NCI-H2196 treated with DMSO at 0.1 percent for 48 hours (cell line): ENCODE measurements around the gene TRIM64C.
"Not testable (repeated sequence)": the region's sequence is repeated elsewhere in the genome, so short reads cannot be mapped to it uniquely, and the experiment has no call there.

Source experiments
- DNase-seq: peaks from one replicate; lab custom pipeline; 2025; ENCODE audit not compliant: unreplicated experiment; lab: John Stamatoyannopoulos, UW

The TRIM64C gene

GRCh38 chr11:49059012-49059411 is at the start of gene TRIM64C:
Gene TRIM64C (minus strand): TSS chr11:49059112. CDS start chr11:49059112, 0 bp downstream.
- DNase-seq = not testable (repeated sequence)

- DNase-seq = not testable (repeated sequence)
These were observed 43.4 kb upstream of the TRIM64C start for GRCh38 chr11:49102356-49102755.

GRCh38 chr11:49069897-49070296 is 11.0 kb upstream of the TRIM64C start:
- DNase-seq = not testable (repeated sequence)

GRCh38 chr11:49049821-49050220 is 9.1 kb downstream of the TRIM64C start:
- DNase-seq = not testable (repeated sequence)

- DNase-seq = not testable (repeated sequence)
These were observed 10.7 kb downstream of the TRIM64C start for GRCh38 chr11:49048229-49048628.

- not testable (repeated sequence) for DNase-seq
These were observed 30.4 kb downstream of the TRIM64C start, which contains the start of gene TRIM49B for GRCh38 chr11:49028523-49028922. Gene TRIM49B (plus strand): TSS chr11:49028823. CDS start chr11:49031600, 2,777 bp downstream.
